Nephron (organoid): ENCODE measurements around the gene MRPL40.

Experiments used
- H3K27ac Mint-ChIP-seq, 3 experiments: 2 replicates each; pipeline ENCODE4 v1.8.0; 2020; ENCODE audit warnings: mixed read lengths in 3 of 3, mild to moderate bottlenecking in 2 of 3, moderate library complexity in 1 of 3
- H3K27me3 Mint-ChIP-seq: 2 replicates; pipeline ENCODE4 v1.8.0; 2021; ENCODE audit warnings: low read depth, mild to moderate bottlenecking, moderate library complexity, mixed read lengths
- H3K36me3 Mint-ChIP-seq: 2 replicates; pipeline ENCODE4 v1.8.0; 2020; ENCODE audit warnings: low read depth, mixed read lengths
- H3K4me1 Mint-ChIP-seq: 2 replicates; pipeline ENCODE4 v1.8.0; 2020; ENCODE audit warnings: mixed read lengths
- H3K4me3 Mint-ChIP-seq, 3 experiments: 2 replicates each; pipeline ENCODE4 v1.8.0; 2020; ENCODE audit warnings: mild to moderate bottlenecking in 3 of 3, mixed read lengths in 3 of 3, moderate library complexity in 2 of 3
- H3K9me3 Mint-ChIP-seq: 2 replicates; pipeline ENCODE4 v1.8.0; 2020; ENCODE audit warnings: mixed read lengths
- TF ChIP-seq, protein P1 (sequence below), 3 experiments: fragments of 200-600 bp; sonication (generic); IDR thresholded peaks; one replicate each; pipeline ENCODE4 v1.5.0; 2021; ENCODE audit warnings: antibody characterized with exemption in 3 of 3; ENCODE audit not compliant: unreplicated experiment in 3 of 3

MRPL40 gene

DNA sequence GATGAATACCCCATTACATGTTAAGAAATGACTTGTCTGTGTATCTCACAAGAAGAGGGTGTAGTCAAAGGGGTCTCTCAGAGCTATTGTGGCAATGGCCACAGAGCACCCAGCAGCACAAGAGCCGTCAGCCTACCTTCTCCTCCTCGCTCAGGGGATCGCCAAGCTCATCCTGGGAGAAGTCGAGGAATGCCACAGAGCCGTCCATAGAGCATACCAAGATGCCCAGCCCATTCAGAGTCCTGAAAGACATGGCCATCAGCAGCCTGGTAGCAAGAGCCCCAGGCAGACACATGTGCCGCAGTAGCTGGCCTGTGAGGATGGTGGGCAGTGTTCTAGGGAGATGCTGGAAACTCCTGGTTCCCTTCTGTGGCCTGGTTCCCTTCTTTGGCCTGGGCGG lies 44.8 kb upstream of the MRPL40 start:
- H3K27ac Mint-ChIP-seq: no peak overlapping the region
- no peaks in the 10 kb centered on the region for H3K27me3 Mint-ChIP-seq
- no peaks in the 10 kb centered on the region for H3K9me3 Mint-ChIP-seq
- TF ChIP-seq, protein P1, sequence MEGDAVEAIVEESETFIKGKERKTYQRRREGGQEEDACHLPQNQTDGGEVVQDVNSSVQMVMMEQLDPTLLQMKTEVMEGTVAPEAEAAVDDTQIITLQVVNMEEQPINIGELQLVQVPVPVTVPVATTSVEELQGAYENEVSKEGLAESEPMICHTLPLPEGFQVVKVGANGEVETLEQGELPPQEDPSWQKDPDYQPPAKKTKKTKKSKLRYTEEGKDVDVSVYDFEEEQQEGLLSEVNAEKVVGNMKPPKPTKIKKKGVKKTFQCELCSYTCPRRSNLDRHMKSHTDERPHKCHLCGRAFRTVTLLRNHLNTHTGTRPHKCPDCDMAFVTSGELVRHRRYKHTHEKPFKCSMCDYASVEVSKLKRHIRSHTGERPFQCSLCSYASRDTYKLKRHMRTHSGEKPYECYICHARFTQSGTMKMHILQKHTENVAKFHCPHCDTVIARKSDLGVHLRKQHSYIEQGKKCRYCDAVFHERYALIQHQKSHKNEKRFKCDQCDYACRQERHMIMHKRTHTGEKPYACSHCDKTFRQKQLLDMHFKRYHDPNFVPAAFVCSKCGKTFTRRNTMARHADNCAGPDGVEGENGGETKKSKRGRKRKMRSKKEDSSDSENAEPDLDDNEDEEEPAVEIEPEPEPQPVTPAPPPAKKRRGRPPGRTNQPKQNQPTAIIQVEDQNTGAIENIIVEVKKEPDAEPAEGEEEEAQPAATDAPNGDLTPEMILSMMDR (IDR thresholded peaks at IDR 0.05; ENCODE audit: unreplicated experiment in 3 of 3): no peak
- no peak overlapping the region for H3K4me3 Mint-ChIP-seq
- H3K36me3 Mint-ChIP-seq: peaks cover 54% of the 10 kb centered on the region
- no peaks in the 10 kb centered on the region for H3K4me1 Mint-ChIP-seq

DNA sequence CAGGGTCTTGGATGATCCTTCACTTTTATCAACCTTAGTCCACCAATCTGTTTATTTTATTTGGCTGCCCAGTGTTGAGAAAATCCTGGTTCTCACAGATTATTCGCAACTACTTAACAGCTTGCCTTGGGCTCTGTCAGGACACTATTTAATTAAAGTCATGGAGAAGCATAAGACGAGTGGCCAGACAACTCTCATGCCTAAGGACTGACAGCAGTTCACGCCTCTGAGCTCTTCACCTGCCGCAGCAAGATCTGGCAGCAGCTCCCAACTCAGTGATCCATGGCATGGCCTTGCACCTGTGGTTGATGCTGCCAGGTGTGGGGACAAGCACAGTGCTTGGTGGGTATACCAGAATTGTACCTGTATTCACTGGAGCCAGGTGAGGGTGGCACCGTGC lies 38.6 kb upstream of the MRPL40 start:
- Mint-ChIP-seq H3K4me3 (no peak overlapping the region), H3K36me3 (peaks cover 43% of the 10 kb centered on the region), H3K4me1 (no peaks in the 10 kb centered on the region), H3K27me3 (no peaks in the 10 kb centered on the region), H3K27ac (no peak overlapping the region), H3K9me3 (no peaks in the 10 kb centered on the region)
- TF ChIP-seq, protein P1 (IDR thresholded peaks at IDR 0.05; ENCODE audit: unreplicated experiment in 3 of 3): no peak

DNA sequence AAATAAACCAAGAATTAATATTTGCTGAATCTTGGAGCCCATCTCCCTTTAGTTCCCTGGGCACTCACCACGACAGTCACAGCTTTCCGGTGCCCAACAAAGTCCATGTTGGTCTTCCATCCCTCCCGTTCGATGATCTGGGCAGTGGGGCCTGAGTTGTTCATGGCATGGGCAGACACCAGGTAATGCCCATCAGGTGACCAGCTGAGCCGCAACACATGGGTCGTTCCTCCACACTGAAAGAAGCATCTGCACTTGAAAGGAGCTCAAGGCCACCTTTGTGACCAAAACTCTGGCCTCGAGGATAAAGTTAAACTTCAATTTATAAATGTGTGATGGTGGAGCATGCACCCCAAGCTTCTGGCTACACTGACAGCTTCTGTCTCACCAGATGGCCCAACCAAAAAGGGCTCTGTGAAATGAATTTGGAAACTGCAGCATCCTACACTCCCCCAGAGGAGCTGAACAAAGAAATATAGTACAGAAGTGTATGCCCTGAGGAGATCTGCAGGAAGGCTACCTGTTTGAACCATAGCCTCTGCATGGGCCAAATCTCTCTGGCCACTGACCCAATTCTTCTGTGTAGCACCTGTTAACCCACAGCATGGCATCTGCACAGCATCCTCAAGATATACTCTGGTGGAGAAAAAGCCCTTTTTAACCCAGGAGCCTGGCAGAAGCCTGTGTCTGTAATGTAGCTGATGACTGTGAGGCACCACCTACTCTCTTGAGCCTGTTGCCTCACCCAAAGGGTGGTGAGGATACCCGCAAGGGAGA lies 37.9 kb upstream of the MRPL40 start:
- Mint-ChIP-seq H3K4me1 (no peaks in the 10 kb centered on the region), H3K4me3 (no peak overlapping the region), H3K27ac (no peak overlapping the region), H3K36me3 (peaks cover 39% of the 10 kb centered on the region), H3K9me3 (no peaks in the 10 kb centered on the region), H3K27me3 (no peaks in the 10 kb centered on the region)
- TF ChIP-seq, protein P1 (IDR thresholded peaks at IDR 0.05; ENCODE audit: unreplicated experiment in 3 of 3): no peak

DNA sequence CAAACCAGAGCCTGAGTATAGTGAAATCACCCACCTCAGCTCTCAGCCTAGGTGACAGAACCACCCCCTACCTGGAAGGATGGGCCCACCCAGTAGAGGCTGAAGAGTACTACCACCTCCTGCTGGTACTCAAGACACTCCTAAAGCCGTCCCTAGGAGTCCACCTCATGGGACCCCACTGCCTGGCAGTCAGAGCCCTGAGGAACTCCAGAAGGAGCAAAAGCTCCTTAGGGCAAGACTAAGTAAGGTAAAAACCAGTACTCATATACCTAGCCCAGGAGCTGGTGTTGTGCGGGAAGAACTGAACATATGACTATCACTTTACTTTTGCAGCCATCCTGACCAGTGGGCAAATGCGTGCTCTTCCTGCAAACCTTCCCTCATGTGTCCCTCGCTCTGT lies 37.1 kb upstream of the MRPL40 start:
- TF ChIP-seq, protein P1 (IDR thresholded peaks at IDR 0.05; ENCODE audit: unreplicated experiment in 3 of 3): no peak
- no peak overlapping the region for H3K27ac Mint-ChIP-seq
- H3K4me3 Mint-ChIP-seq: no peak overlapping the region
- no peaks in the 10 kb centered on the region for H3K4me1 Mint-ChIP-seq
- no peaks in the 10 kb centered on the region for H3K9me3 Mint-ChIP-seq
- no peaks in the 10 kb centered on the region for H3K27me3 Mint-ChIP-seq
- peaks cover 36% of the 10 kb centered on the region for H3K36me3 Mint-ChIP-seq

DNA sequence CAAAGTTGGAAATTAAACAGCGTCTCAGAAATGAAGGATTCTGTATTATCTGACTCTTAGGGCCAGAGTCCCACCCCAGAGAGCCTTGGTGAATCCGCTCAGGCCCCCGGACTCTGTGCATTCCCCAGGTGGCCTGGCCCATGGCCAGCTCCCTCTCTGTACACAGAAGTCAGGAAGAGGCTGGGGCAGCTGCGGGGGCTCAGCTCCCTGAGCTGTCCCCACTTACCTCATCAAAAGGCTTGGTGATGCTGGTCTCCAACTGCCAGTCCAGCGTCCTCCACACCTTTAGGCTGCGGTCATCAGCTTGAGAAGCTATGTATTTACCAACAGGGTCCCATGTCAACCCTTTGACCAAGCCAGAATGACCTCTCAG lies 35.8 kb upstream of the MRPL40 start:
- no peak overlapping the region for H3K27ac Mint-ChIP-seq
- no peak overlapping the region for H3K4me3 Mint-ChIP-seq
- H3K9me3 Mint-ChIP-seq: no peaks in the 10 kb centered on the region
- peaks cover 42% of the 10 kb centered on the region for H3K36me3 Mint-ChIP-seq
- TF ChIP-seq, protein P1 (IDR thresholded peaks at IDR 0.05; ENCODE audit: unreplicated experiment in 3 of 3): no peak
- H3K4me1 Mint-ChIP-seq: no peaks in the 10 kb centered on the region
- no peaks in the 10 kb centered on the region for H3K27me3 Mint-ChIP-seq
